Inflammatory macrophage treated with lipopolysaccharide for 1 hour (primary cell): ENCODE data around the gene YWHAQ.
"Not testable (repeated sequence)": the region's sequence is repeated elsewhere in the genome, so short reads cannot be mapped to it uniquely, and the experiment has no call there.

Experiments
- DNase-seq, 2 donors: peaks; one replicate each; pipeline ENCODE4 v3.0.0-alpha.2; 2020 to 2022

YWHAQ gene

DNA sequence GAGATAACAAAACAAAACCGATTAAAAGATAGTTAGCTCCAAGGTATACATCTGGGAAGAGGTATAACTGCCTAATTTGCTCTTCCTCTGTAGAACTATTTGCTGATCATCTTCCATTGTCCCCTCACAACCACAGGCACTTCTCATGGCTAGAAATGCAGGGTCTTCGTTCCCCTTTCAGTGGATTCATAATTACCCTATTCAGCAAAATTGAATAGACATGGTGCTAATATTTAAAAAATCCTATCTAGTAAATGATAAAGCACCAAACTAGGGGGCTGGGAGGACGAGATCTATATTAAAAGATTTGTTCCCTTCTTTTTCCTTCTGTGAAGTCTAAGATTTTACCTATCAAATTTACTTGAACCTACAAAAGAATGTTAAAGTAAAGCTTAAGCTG is 44.3 kb downstream of the YWHAQ start:
- no peak for DNase-seq

- no peak for DNase-seq
Observed at GRCh38 chr2:9585486-9585885, 45.3 kb downstream of the YWHAQ start.

DNA sequence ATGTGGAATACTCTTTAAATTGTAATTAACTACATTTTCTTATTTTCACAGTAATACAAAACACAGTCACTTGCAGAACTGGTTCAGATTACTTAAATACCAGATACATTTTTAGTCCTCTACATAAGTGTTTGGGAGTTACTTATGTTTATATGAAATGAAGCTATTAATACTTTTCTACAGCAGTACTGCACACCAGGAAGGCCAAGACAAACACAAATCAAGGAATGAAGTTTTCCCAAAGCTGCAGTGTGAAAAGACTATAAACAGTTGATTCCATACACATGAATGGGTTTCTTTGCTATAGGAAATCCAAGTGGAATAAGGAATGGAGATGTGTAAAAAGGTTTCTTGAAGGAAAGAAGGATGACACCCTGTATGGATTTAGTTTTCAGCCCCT is 45.9 kb downstream of the YWHAQ start:
- DNase-seq, result not testable (repeated sequence)

GRCh38 chr2:9582624-9583023 is 48.2 kb downstream of the YWHAQ start:
- no peak for DNase-seq

DNA sequence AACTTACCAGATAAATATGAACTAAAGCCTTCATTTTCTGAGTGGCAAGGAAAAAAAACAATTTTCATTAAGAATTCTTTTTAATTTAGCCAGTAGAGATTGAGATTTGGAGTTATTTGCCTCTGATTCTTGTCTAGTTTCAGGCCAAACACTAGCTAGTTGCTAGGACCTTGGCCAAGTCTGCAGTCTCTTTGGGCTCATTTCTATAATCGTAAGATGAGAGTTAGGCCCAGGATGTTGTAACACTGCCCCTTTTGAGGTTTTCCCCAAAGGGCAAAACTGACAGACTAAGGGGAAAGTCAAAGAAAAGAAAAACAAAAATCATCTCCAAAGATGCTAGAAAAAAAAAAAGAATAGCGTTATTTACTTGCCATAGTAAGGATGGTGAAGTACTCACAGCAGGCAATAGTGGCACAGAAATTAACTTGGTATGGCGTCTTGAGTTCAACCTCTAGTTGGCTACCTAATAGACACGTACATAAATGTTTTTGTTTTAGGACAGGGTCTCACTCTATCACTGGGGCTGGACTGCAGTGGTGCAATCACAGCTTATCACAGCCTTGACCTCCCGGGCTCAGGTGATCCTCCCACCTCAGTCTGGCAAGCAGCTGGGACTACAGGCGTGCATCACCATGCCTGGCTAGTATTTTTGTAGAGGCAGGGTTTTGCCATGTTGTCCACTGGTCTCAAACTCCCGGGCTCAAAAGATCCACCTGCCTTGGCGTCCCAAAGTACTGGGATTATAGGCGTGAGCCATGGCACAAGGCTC is 52.1 kb downstream of the YWHAQ start:
- DNase-seq, result no peak

- DNase-seq, result no peak
Observed at GRCh38 chr2:9574331-9574730, 56.5 kb downstream of the YWHAQ start.

DNA sequence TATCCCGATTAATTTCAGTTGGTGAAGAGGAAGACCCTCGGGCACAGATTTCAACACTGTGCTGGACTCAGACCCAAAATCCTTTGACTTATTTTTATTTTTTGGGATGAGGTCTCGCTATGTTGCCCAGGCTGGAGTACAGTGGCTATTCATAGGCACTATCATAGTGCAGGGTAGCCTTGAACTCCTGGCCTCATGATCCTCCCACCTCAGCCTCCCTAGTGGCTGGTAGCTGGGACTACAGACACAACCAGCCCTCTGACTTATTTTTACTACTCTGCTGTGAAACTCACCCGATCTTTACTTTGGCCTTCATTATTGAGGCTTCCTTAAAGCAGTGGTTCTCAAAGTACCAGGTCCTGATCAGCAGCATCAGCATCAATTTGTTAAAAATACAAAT is 57.0 kb downstream of the YWHAQ start:
- DNase-seq, result no peak

GRCh38 chr2:9573013-9573720 is 57.6 kb downstream of the YWHAQ start:
- DNase-seq, result no peak

DNA sequence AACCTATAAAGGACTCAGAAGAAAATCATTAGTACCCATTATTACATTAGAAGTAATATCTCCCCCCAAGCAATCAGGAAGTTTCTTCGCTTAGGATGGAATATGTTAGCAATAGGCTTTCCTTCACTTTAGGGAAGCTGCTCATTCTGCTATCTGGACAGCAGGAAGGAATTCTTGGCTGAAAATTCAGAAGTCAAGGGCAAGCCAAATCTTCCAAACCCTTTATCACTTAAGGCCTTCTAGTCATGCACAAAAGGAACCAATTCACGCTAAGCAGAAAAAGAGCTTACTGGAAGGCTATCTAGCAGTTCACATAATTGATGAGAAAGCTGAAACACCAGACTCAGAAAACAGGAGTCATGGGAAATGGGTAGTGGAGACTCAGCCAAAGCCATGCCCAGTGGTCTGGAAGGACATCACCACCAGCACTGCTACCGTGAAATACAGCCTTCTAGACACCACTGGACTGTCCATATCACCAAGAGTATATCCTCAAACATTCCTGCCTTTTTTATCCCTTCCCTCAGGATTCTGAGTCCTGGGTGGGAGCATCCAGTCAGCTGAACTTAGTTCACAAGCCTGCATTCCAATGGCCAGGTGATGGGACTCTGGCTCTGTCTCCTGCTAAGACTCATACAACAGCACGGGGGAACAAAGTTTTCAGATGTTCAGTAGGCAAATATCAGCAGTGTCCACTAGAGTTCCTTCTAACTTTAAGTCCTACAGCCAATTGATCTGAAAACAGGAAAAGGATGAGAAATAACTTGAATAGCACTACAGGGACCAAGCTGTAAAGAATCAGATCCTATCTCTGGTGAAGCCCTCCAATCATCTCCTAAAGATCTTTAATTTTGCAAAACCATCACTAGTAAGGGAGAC is 60.4 kb downstream of the YWHAQ start:
- no peak for DNase-seq

GRCh38 chr2:9565436-9566153 is 65.2 kb downstream of the YWHAQ start:
- peak; percentile 59 to 81 for DNase-seq

GRCh38 chr2:9560628-9561027 is 70.2 kb downstream of the YWHAQ start:
- no peak for DNase-seq

DNA sequence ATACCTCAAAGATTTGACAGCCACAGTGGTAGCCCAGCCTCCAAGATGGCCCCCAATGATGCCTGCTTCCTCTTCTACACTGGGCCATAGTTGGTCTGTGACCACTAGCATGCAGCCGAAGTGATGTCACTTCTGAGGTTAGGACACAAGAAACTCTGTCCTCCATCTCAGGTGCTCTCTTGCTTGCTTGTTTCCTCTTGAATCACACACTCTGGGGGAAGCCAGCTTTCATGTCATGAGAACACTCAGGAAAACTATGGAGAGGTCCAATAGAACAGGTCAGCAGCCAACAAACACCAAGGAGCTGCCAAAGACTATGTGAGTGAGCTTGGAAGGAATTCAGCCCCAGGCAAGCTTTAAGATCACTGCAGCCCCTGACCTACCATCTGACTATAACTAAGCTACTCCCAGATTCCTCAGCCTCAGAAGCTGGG is 71.8 kb downstream of the YWHAQ start:
- no peak for DNase-seq

DNA sequence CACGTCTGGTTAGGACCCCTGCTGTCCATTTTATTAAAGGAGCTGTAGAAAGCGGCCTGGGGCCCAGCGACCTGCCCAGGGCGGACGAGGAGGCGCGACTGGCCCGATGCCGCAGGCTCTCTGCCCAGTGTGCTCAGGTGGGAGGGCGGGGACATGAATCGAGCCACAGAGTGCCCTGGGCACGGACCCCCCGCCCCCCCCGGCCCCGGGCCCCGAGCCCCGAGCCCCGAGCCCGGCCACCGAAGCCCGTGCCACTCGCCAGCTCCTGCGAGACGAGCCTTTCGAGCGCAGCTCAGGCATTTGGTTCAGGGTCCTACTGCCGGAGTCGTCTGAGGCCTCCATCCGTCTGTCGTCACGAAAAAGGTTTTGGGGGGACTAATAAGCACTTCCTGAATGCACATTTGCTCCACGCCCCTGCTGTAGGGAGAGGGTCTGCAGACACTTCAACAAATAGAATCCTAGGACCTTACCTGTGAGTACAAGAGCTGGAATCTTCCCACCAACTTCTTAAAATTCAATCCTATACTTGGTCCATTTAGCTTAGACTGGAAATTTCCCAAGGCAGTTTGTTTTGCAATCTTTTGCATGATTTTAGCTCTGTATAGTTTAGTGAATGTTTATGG is 74.6 kb downstream of the YWHAQ start:
- peak in 1 of 2 donors; percentile 45 for DNase-seq

DNA sequence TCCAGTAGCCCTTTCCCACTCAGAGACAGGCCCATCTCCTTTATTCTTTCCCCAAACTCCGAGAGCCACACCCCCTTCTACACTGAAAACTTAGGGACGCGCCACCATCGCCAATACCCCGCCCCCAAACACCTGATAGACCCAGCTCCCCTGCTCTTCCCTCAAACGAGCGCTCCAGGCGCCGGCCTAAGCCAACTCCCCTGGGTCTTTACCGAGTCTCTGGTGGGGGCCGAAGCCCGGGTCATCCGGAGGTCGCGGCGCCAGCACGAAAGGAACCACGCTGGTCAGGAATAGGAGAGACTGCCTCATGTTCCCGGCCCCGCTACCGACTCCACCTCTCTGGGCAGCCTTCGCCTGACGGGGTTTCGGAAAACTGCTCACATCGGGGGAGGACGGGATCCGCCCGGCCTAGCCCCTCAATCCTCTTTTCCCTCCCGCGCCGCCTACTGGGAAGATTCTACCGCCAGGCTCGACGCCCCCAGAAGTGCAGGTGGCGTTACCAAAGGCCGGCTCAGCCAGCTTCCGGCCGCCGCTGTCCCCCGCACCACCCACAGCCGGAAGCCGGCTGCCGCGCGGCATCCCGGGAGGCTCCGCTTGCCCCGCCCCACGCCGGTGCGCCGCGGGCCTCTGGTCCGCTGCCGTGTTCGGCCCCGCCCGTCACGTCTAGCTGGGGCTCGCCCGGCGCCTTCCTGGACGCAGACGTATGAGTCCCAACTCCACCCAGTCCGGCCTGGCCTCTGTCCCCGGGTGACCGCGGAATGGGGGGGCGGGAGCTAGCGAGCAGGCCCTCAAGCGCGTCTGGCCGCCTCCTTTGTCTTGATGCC is 75.3 kb downstream of the YWHAQ start, which contains the start of gene ADAM17:
TSS of gene ADAM17 (minus strand) at position 534 of the 824 bp plus-strand sequence. CDS start at position 309, 225 bp downstream.
- peak; percentile 96 to 97 for DNase-seq

DNA sequence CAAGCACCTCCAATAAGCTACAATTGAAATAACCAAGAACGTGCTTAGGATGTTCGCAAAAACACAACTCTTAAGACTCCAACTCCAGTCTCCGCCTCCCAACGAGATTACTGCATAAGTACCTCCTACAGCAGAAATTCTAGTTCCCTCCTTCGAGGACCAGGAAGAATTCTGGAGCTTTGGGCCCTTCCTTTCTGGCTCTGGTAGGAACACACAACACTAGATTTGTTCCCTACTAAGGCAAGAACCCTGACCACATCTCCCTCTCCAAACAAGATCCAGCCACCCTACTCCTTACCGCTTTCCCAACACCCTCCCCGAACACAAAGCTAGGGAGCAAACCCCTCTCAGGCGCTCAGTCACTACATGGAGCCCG is 75.9 kb downstream of the YWHAQ start:
- DNase-seq, result peak; percentile 90 to 94

DNA sequence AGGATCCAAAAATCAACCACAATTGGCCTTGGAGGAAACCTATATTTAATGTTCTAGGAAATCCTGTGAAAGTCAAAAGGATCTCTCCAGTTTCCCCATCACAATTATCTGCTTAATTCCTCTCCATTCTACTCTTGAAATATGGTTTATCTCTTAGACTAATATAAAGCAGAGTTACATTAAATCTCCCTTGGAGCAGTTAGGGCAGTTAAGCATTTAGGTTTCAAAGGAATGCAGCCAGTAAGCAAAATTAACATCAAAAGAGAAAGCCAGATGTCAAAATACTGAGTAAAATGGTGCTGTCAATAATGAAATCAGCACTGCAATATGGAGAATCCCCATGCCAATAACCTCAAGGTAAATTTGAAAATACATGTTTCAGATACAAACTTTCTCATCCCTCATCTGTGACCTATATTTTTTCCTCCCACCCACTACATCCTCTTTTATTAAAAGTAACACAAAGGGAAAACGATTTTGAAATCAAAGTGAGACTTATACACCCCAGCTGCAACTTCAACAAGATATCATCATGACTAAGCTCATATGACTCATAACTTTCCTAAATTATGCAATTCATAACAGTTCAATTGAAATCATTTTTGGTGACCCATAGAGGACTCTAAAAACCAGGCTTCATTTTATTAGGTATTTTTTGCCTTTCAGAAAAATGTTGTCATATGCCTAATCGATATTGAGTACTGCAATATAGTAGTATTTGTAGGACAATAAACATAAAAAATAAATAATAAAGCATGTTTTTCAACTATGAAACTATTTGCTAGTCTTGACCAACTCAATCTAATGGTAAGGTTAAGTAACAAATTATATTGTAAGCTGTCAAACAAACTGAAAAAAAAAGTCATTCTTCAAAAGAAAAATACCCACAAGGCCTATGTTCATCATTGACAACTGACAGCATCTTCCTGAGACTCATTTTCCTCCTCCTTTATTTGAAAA is 78.3 kb downstream of the YWHAQ start:
- peak; percentile 97 to 100 for DNase-seq

GRCh38 chr2:9550859-9551391 is 79.9 kb downstream of the YWHAQ start:
- DNase-seq, result peak; percentile 45 to 49

- DNase-seq, result no peak
Observed at GRCh38 chr2:9549420-9549819, 81.4 kb downstream of the YWHAQ start.

- peak; percentile 83 to 95 for DNase-seq
Observed at GRCh38 chr2:9548506-9548905, 82.3 kb downstream of the YWHAQ start.
